Stomach smooth muscle (tissue), 2 donors: Measurements from ENCODE around the gene COL4A2.

Experiments
- H3K27ac ChIP-seq: one replicate; pipeline ENCODE4 v1.7.0; 2013; ENCODE audit warnings: mild to moderate bottlenecking, low read length, inconsistent platforms
- H3K27me3 ChIP-seq, 2 donors: one replicate each; pipeline ENCODE4 v1.7.0; 2013; ENCODE audit warnings: low read length in 2 of 2; ENCODE audit not compliant: insufficient read depth in 2 of 2, control insufficient read depth in 1 of 2
- H3K36me3 ChIP-seq, 2 donors: one replicate each; pipeline ENCODE4 v1.7.0; 2013; ENCODE audit warnings: low read length in 2 of 2; ENCODE audit not compliant: control insufficient read depth in 2 of 2, insufficient read depth in 2 of 2
- H3K4me1 ChIP-seq: one replicate; pipeline ENCODE4 v1.7.0; 2013; ENCODE audit warnings: low read length; ENCODE audit not compliant: control insufficient read depth, insufficient read depth
- H3K4me3 ChIP-seq, 2 donors: one replicate each; pipeline ENCODE4 v1.7.0; 2013; ENCODE audit warnings: low read length in 2 of 2
- H3K9ac ChIP-seq, 2 donors: one replicate each; pipeline ENCODE4 v1.7.0; 2013; ENCODE audit warnings: low read length in 2 of 2, mild to moderate bottlenecking in 1 of 2
- H3K9me3 ChIP-seq, 2 donors: one replicate each; pipeline ENCODE4 v1.7.0; 2013; ENCODE audit warnings: low read length in 2 of 2; ENCODE audit not compliant: control insufficient read depth in 2 of 2
- donor health status: healthy.
- donor health status: Pancreatic carcinoma.

COL4A2 gene

GRCh38 chr13:110290153-110290552 lies 16.9 kb upstream of the COL4A2 start:
- peak overlapping the region; percentile 89 for H3K27ac ChIP-seq
- H3K4me3 ChIP-seq: peak overlapping the region in 1 of 2 donors; percentile 40
- peaks cover 2 to 5% of the 10 kb centered on the region in 2 donors for H3K36me3 ChIP-seq
- H3K9me3 ChIP-seq: no peaks in the 10 kb centered on the region
- no peaks in the 10 kb centered on the region for H3K27me3 ChIP-seq
- H3K4me1 ChIP-seq: peaks cover 65% of the 10 kb centered on the region
- H3K9ac ChIP-seq: peak overlapping the region; percentile 24 to 51

GRCh38 chr13:110290826-110291225 lies 16.3 kb upstream of the COL4A2 start:
- Histone ChIP-seq H3K27me3 (no peaks in the 10 kb centered on the region), H3K9ac (peak overlapping the region in 1 of 2 donors; percentile 51), H3K36me3 (peaks cover 0 to 5% of the 10 kb centered on the region in 2 donors), H3K9me3 (no peaks in the 10 kb centered on the region), H3K27ac (peak overlapping the region; percentile 89), H3K4me1 (peaks cover 66% of the 10 kb centered on the region), H3K4me3 (peak overlapping the region in 1 of 2 donors; percentile 22)

- Histone ChIP-seq H3K27me3 (no peaks in the 10 kb centered on the region), H3K9me3 (no peaks in the 10 kb centered on the region), H3K27ac (peak overlapping the region; percentile 89), H3K4me1 (peaks cover 66% of the 10 kb centered on the region), H3K4me3 (no peak overlapping the region), H3K9ac (no peak overlapping the region), H3K36me3 (peaks cover 0 to 5% of the 10 kb centered on the region in 2 donors)
Observed at GRCh38 chr13:110291286-110291685, 15.8 kb upstream of the COL4A2 start.

GRCh38 chr13:110293037-110293436 lies 14.0 kb upstream of the COL4A2 start:
- H3K27me3 ChIP-seq: no peaks in the 10 kb centered on the region
- peaks cover 2 to 5% of the 10 kb centered on the region in 2 donors for H3K36me3 ChIP-seq
- H3K4me3 ChIP-seq: no peak overlapping the region
- H3K27ac ChIP-seq: peak overlapping the region; percentile 89
- H3K9ac ChIP-seq: no peak overlapping the region
- H3K4me1 ChIP-seq: peaks cover 58% of the 10 kb centered on the region
- no peaks in the 10 kb centered on the region for H3K9me3 ChIP-seq

- Histone ChIP-seq H3K4me3 (peak overlapping the region in 1 of 2 donors; percentile 15), H3K9me3 (no peaks in the 10 kb centered on the region), H3K27ac (peak overlapping the region; percentile 89), H3K4me1 (peaks cover 64% of the 10 kb centered on the region), H3K36me3 (peaks cover 2 to 5% of the 10 kb centered on the region in 2 donors), H3K27me3 (no peaks in the 10 kb centered on the region), H3K9ac (no peak overlapping the region)
Observed at GRCh38 chr13:110293649-110294048, 13.4 kb upstream of the COL4A2 start.

- Histone ChIP-seq H3K4me3 (no peak overlapping the region), H3K9me3 (no peaks in the 10 kb centered on the region), H3K27ac (no peak overlapping the region), H3K9ac (no peak overlapping the region), H3K36me3 (peaks cover 2 to 3% of the 10 kb centered on the region in 2 donors), H3K27me3 (no peaks in the 10 kb centered on the region), H3K4me1 (peaks cover 69% of the 10 kb centered on the region)
Observed at GRCh38 chr13:110294146-110294545, 12.9 kb upstream of the COL4A2 start.

- no peak overlapping the region for H3K4me3 ChIP-seq
- H3K9ac ChIP-seq: no peak overlapping the region
- no peak overlapping the region for H3K27ac ChIP-seq
- no peaks in the 10 kb centered on the region for H3K27me3 ChIP-seq
- no peaks in the 10 kb centered on the region for H3K9me3 ChIP-seq
- peaks cover 0 to 2% of the 10 kb centered on the region in 2 donors for H3K36me3 ChIP-seq
- peaks cover 69% of the 10 kb centered on the region for H3K4me1 ChIP-seq
Observed at GRCh38 chr13:110294622-110295021, 12.5 kb upstream of the COL4A2 start.

GRCh38 chr13:110297011-110297410 lies 10.1 kb upstream of the COL4A2 start:
- H3K27ac ChIP-seq: peak overlapping the region; percentile 49
- no peak overlapping the region for H3K4me3 ChIP-seq
- H3K4me1 ChIP-seq: peaks cover 74% of the 10 kb centered on the region

GRCh38 chr13:110297766-110298504 lies 9.1 kb upstream of the COL4A2 start:
- peaks cover 78% of the 10 kb centered on the region for H3K4me1 ChIP-seq
- peak overlapping the region; percentile 27 to 58 for H3K9ac ChIP-seq

More at GRCh38 chr13:110297011-110297410, 10.1 kb upstream of the COL4A2 start:
- Histone ChIP-seq H3K27me3 (no peaks in the 10 kb centered on the region), H3K36me3 (peaks cover 2% of the 10 kb centered on the region in 2 donors), H3K9ac (no peak overlapping the region), H3K9me3 (no peaks in the 10 kb centered on the region)

GRCh38 chr13:110298505-110299282 lies 8.4 kb upstream of the COL4A2 start:
- H3K4me1 ChIP-seq: peaks cover 79% of the 10 kb centered on the region
- peak overlapping the region; percentile 74 for H3K27ac ChIP-seq
- peak overlapping the region; percentile 27 to 58 for H3K9ac ChIP-seq
- H3K9me3 ChIP-seq: no peaks in the 10 kb centered on the region
- H3K36me3 ChIP-seq: peaks cover 4 to 6% of the 10 kb centered on the region in 2 donors
- H3K27me3 ChIP-seq: no peaks in the 10 kb centered on the region
- peak overlapping the region; percentile 18 to 59 for H3K4me3 ChIP-seq

More at GRCh38 chr13:110297766-110298504, 9.1 kb upstream of the COL4A2 start:
- H3K9me3 ChIP-seq: no peaks in the 10 kb centered on the region
- peak overlapping the region; percentile 74 for H3K27ac ChIP-seq
- peak overlapping the region; percentile 23 to 59 for H3K4me3 ChIP-seq
- no peaks in the 10 kb centered on the region for H3K27me3 ChIP-seq
- peaks cover 2% of the 10 kb centered on the region in 2 donors for H3K36me3 ChIP-seq
